ENCODE data around the gene ADORA1. TPM values are rescaled to one million over a fixed set of nuclear protein-coding genes. Genes with fewer than 3 reads are reported as not detected.

The ADORA1 gene
- total RNA-seq, 1 experiment from 2014 or later = 1.5 TPM

DNA sequence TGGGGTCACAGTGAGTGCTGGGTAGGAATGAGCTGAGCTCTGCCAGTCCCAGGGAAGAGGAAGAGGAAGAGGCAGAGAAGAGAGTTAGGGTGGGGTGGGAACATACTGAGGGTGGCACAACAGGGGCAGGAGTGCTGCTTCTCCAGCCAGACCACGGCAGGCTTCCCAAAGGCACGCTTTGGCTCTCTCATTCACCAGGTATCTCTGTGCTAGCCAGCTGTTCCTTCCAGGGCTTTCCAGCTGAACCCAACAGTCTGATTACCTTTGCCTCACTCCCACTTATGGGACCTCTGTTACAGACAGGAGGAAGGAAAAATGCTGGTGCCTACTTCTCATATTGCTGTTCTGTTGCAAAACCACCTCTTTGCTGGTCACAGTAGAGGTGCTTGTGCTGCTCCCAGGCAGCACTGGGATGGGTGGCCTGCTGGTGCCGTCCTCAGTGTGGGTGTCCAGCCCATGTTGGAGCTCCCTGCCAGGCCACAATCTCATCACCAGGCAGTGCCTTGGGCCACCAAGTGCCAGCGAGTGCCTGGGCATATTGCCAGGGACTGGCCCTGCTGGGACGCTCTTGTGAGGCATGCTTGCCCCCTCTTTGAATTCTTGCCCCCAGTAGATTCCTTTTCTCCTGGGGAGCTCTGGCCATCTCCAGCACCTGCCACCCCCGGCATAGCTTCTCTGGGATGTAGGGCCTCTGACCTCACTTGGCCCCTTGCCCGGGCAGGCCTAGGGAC lies 2.1 kb downstream of the ADORA1 start:
- no peaks in the 10 kb centered on the region for H3K9me3 ChIP-seq
- H3K4me3 ChIP-seq = no peak overlapping the region
- peak; percentile 43 for DNase-seq
- H3K36me3 ChIP-seq = no peaks in the 10 kb centered on the region
- H3K27me3 ChIP-seq = no peaks in the 10 kb centered on the region

DNA sequence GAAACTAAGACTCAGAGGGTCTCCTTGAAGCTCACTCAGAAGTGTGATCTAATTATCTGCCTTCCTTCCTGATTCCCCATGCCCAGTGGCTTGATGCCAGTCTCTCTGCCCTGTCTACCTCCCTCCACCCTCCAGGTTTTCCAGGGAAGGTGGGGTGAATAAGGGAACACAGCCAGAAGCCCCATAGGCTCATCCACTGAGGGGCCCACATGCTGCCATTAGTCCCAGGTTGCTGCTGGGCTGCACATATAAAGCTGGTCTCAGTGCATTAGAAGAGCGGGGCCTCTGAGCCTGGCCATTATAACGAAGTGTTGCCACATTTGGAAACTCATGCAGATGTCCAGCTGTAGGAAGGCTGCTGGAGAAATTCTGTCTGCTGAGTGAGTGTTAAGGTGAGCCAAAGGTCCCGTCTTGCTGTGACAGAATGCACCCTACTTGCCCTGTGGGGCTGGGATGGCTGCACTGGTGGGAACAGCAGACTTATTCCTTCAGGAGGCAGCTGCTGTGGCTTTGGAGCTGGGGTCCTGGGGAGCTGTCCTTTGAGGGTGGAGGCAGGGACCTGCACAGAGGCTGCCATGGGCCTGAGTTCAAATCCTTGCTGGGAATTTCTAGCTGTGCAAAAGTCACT lies 2.9 kb downstream of the ADORA1 start:
- H3K27me3 ChIP-seq = no peaks in the 10 kb centered on the region
- no peak overlapping the region for H3K4me3 ChIP-seq
- no peak for DNase-seq
- no peaks in the 10 kb centered on the region for H3K9me3 ChIP-seq
- H3K36me3 ChIP-seq = no peaks in the 10 kb centered on the region

DNA sequence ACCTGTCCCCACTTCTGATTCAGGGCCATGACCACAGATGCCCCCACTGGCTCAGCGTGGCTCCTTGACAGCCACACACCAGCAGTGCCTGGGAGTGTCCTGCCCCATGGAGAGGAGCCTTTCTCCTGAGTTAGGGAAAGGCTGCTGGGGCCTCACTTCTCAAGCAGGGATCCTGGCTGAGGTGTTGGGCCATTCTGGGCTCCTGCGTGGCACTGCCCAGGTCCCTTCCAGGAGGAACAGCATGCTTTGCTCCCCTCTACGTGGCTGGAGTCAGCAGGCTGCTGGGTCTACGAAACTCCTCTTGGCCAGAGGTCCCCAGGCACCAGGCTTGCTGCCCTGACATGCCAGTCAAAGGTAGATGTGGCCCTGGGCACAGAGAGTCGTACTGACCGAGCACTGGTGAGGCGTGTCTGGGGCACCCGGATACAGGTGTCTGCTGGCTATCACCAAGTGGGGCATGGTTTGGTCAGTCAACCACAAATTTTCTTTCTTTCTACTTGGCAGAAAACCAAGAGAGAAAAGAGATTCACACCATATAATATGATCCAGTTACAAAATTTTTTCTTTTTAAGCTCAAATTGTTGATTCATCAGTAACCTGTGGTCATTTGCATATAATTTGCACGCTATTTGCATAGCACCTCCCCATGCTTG lies 4.1 kb downstream of the ADORA1 start:
- Histone ChIP-seq H3K27me3 (no peaks in the 10 kb centered on the region), H3K4me3 (no peak overlapping the region), H3K36me3 (no peaks in the 10 kb centered on the region), H3K9me3 (no peaks in the 10 kb centered on the region)
- no peak for DNase-seq

DNA sequence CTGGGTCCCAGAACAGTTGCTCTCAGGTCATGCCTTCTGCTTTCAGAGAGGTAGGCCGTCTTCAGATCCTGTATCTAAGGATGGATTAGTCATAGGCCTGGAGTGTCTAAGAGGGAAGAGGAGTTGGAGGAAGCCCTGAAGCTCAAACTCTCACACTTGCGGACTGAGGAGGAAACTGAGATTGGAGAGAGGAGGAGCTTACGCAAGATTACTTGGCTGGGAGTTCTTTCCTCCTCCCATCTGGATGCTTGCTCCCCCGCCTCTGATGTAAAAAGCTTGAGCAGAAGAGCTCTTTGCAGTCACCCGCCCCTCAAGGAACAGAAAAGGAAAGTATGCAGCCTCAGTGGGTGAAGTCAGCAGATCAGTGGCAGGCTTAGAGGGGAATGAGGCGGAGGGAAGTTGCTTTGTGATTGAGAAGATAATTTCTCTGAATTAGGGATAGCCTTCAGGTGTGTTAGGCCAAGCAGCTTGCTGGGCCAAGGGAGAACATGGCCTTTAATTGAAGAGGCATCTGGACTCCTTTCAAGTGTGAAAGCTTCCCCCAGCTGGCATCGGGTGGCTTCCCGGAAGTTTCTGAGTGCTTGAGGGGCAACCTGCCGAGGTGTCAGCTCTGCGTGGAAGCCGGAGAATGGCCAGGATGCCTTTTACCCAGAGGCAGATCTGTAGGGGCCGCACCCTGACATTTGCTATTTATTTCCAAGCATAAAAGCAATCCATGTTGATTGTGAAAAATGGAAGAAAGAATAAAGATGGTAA lies 6.6 kb downstream of the ADORA1 start:
- Histone ChIP-seq H3K4me3 (no peak overlapping the region), H3K27me3 (no peaks in the 10 kb centered on the region), H3K36me3 (no peaks in the 10 kb centered on the region), H3K9me3 (no peaks in the 10 kb centered on the region)
- DNase-seq = no peak

DNA sequence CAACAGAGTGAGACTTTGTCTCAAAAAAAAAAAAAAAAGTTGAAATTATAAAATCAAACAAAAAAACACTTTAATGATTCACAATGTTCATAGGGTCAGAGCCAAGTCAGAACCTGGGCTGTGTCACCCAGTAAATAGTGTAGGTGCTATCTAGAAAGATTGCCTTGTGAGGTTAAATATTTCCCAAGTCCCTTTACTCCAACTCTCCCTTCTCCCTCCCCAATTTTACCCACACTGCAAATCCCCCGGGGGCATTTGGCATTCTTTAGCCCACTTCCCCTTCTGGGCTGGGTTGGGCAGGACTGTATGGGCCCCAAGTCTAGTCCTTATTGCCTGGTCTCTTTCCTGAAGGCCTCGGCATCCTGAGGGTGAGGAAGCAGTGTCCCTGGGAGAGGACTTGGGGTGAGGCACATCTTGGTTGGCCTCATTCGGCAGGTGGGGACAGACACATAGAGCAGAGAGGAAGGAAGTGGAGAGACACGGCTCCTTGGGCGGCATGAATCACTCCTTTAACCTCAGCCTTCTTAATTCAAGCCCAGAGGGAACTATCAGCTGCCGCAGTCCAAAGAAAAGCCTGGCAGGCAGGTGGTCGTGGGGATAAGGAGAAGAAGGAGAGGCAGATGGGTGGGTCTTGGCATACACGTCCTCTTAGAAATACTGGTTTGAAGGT lies 8.2 kb downstream of the ADORA1 start:
- no peaks in the 10 kb centered on the region for H3K27me3 ChIP-seq
- no peak overlapping the region for H3K4me3 ChIP-seq
- no peaks in the 10 kb centered on the region for H3K9me3 ChIP-seq
- no peaks in the 10 kb centered on the region for H3K36me3 ChIP-seq
- DNase-seq = no peak

GRCh38 chr1:203136409-203137042 lies 9.0 kb downstream of the ADORA1 start:
- no peaks in the 10 kb centered on the region for H3K36me3 ChIP-seq
- DNase-seq = no peak
- no peaks in the 10 kb centered on the region for H3K9me3 ChIP-seq
- H3K27me3 ChIP-seq = no peaks in the 10 kb centered on the region
- H3K4me3 ChIP-seq = no peak overlapping the region

- no peak for DNase-seq
- Histone ChIP-seq H3K27me3 (no peaks in the 10 kb centered on the region), H3K36me3 (no peaks in the 10 kb centered on the region), H3K9me3 (no peaks in the 10 kb centered on the region), H3K4me3 (no peak overlapping the region)
Observed at GRCh38 chr1:203137324-203137723, 9.8 kb downstream of the ADORA1 start.

GRCh38 chr1:203138066-203138465 lies 10.5 kb downstream of the ADORA1 start:
- Histone ChIP-seq H3K36me3 (no peaks in the 10 kb centered on the region), H3K4me3 (no peak overlapping the region), H3K27me3 (no peaks in the 10 kb centered on the region), H3K9me3 (no peaks in the 10 kb centered on the region)
- DNase-seq = no peak

- no peak for DNase-seq
- no peaks in the 10 kb centered on the region for H3K9me3 ChIP-seq
- no peak overlapping the region for H3K4me3 ChIP-seq
- H3K27me3 ChIP-seq = no peaks in the 10 kb centered on the region
- H3K36me3 ChIP-seq = no peaks in the 10 kb centered on the region
Observed at GRCh38 chr1:203139976-203140475, 12.5 kb downstream of the ADORA1 start.

DNA sequence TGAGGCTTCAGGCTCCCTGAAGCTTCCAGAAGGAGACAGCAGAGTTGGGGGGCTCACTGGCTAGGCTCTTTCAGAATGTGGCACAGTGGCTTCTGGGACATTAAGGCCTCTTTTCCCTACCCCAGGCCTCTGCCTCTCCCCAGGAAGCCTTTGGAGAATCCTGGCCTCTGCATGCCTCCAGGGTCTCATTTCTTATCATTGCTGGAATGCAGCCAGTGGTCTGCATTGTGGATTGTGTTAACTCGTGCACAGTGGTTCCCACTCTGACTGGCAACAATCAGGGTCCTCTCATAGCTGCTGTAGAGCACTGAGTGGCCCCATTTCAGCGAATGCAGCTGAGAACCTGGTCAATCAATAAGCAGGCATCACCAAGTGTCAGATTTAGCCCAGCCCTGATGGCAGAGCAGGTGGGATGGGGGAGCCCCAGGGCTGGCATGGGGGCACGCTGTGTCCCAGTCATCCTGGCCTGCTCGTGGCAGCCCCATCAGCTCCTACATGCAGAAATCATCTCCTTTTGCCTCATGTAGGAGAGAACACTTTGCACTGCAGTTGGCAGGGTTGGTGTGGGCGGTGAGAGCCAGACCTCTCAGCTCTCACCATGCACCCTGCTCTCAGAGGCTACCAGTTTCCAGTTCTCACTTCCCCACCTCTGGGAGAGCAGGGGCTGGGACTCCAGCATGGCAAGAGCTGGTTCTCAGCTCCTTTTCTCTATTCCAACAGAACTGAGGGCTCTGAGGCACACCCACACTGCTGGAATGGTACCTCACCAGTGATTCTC lies 13.4 kb downstream of the ADORA1 start:
- DNase-seq = no peak
- no peak overlapping the region for H3K4me3 ChIP-seq
- no peaks in the 10 kb centered on the region for H3K36me3 ChIP-seq
- H3K9me3 ChIP-seq = no peaks in the 10 kb centered on the region
- H3K27me3 ChIP-seq = no peaks in the 10 kb centered on the region

GRCh38 chr1:203142124-203142523 lies 14.6 kb downstream of the ADORA1 start:
- no peak overlapping the region for H3K4me3 ChIP-seq
- no peak for DNase-seq
- H3K27me3 ChIP-seq = no peaks in the 10 kb centered on the region
- no peaks in the 10 kb centered on the region for H3K36me3 ChIP-seq
- H3K9me3 ChIP-seq = no peaks in the 10 kb centered on the region

- no peaks in the 10 kb centered on the region for H3K36me3 ChIP-seq
- no peaks in the 10 kb centered on the region for H3K9me3 ChIP-seq
- no peaks in the 10 kb centered on the region for H3K27me3 ChIP-seq
- no peak overlapping the region for H3K4me3 ChIP-seq
- DNase-seq = no peak
Observed at GRCh38 chr1:203142684-203143408, 15.3 kb downstream of the ADORA1 start.

GRCh38 chr1:203143641-203144040 lies 16.1 kb downstream of the ADORA1 start:
- H3K4me3 ChIP-seq = no peak overlapping the region
- no peaks in the 10 kb centered on the region for H3K9me3 ChIP-seq
- H3K27me3 ChIP-seq = no peaks in the 10 kb centered on the region
- no peak for DNase-seq
- H3K36me3 ChIP-seq = no peaks in the 10 kb centered on the region

DNA sequence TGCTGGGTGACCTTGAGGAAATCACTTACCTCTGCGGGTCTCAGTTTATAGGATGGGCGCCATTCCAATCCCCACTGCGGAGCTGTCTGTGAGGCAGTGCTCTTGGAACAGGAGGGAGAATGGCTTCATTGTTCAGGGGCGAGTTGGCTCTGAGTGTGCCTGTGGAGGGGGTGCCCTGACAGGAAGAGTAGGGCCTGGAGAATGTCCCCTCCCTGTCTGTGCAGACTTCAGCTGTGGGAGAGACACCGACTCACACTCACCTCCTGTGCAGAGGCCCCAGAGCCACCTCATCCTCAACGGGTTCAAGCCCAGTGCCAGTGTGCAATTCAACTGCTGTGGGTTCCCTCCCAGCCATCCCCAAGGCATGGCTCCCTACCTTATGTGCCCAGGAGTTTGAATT lies 17.1 kb downstream of the ADORA1 start:
- Histone ChIP-seq H3K27me3 (no peaks in the 10 kb centered on the region), H3K9me3 (no peaks in the 10 kb centered on the region), H3K4me3 (no peak overlapping the region), H3K36me3 (no peaks in the 10 kb centered on the region)
- DNase-seq = peak; percentile 52

Data from MG63 (cell line).